Fibroblast of upper back skin (primary cell): Measurements from ENCODE around the gene HEATR1.
"Not testable (repeated sequence)": the region's sequence is repeated elsewhere in the genome, so short reads cannot be mapped to it uniquely, and the experiment has no call there.

Source experiments
- DNase-seq: peaks from one replicate; pipeline ENCODE4 v3.0.0-alpha.2; 2013

The HEATR1 gene

GRCh38 chr1:236590553-236591150, 13.7 kb downstream of the HEATR1 start:
- DNase-seq: no peak

- no peak for DNase-seq
Observed at GRCh38 chr1:236589531-236589930, 14.8 kb downstream of the HEATR1 start.

- no peak for DNase-seq
Observed at GRCh38 chr1:236581528-236581927, 22.8 kb downstream of the HEATR1 start.

- not testable (repeated sequence) for DNase-seq
Observed at GRCh38 chr1:236580404-236580803, 23.9 kb downstream of the HEATR1 start.

- no peak for DNase-seq
Observed at GRCh38 chr1:236578661-236579060, 25.7 kb downstream of the HEATR1 start.

- not testable (repeated sequence) for DNase-seq
Observed at GRCh38 chr1:236577041-236577440, 27.3 kb downstream of the HEATR1 start.

GRCh38 chr1:236576004-236576403, 28.3 kb downstream of the HEATR1 start:
- DNase-seq: peak; percentile 25

- DNase-seq: peak; percentile 2
Observed at GRCh38 chr1:236575523-236575922, 28.8 kb downstream of the HEATR1 start.

GRCh38 chr1:236568285-236568894, 35.9 kb downstream of the HEATR1 start:
- DNase-seq: peak; percentile 56

- DNase-seq: peak; percentile 5
Observed at GRCh38 chr1:236565530-236565929, 38.8 kb downstream of the HEATR1 start.

GRCh38 chr1:236561976-236562375, 42.3 kb downstream of the HEATR1 start:
- no peak for DNase-seq

GRCh38 chr1:236560213-236560771, 44.0 kb downstream of the HEATR1 start:
- no peak for DNase-seq

- DNase-seq: no peak
Observed at GRCh38 chr1:236558846-236559245, 45.5 kb downstream of the HEATR1 start.

GRCh38 chr1:236558081-236558480, 46.2 kb downstream of the HEATR1 start:
- no peak for DNase-seq

- no peak for DNase-seq
Observed at GRCh38 chr1:236556606-236557005, 47.7 kb downstream of the HEATR1 start.

- no peak for DNase-seq
Observed at GRCh38 chr1:236553370-236553769, 50.9 kb downstream of the HEATR1 start.

GRCh38 chr1:236552901-236553300, 51.4 kb downstream of the HEATR1 start:
- DNase-seq: no peak

- DNase-seq: no peak
Observed at GRCh38 chr1:236552096-236552495, 52.2 kb downstream of the HEATR1 start.

- no peak for DNase-seq
Observed at GRCh38 chr1:236550961-236551851, 53.1 kb downstream of the HEATR1 start.

- no peak for DNase-seq
Observed at GRCh38 chr1:236548452-236548851, 55.9 kb downstream of the HEATR1 start.

- peak; percentile 6 for DNase-seq
Observed at GRCh38 chr1:236545621-236546169, 58.6 kb downstream of the HEATR1 start.

GRCh38 chr1:236543065-236543669, 61.1 kb downstream of the HEATR1 start:
- no peak for DNase-seq

GRCh38 chr1:236541710-236542109, 62.6 kb downstream of the HEATR1 start:
- DNase-seq: no peak
